ENCODE measurements around the gene NEU1.
"Not testable (repeated sequence)": the region's sequence is repeated elsewhere in the genome, so short reads cannot be mapped to it uniquely, and the experiment has no call there.

The NEU1 gene

DNA sequence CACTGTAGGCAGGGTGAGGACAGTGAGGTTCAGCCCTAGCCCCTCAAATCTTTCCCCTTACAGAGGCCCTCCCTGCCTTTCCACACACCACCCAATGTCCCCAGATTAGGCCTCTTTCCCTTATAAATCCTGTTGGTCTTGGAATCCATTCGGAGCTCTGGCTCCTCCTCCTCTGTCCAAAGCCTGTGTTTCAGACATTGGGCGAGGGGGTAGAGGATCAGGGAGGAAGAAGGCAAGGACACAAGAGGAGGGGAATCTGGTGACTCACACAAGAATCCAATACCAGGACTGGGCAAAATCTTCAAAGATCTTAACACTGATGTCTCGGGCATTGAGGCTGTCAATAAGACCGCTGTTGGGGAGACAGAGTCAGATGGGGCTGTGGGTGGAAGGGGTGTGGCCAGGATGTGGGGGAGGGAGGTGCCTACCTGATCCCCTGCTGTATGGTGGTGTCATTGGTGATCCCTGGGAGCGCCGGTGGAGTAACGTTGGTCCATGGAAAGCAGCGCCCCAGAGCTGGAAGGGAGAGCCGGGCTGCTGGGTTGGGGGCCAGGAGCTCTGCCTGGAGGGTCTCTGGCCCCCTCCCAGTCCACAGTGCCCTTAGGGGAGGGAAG lies 8.5 kb upstream of the NEU1 start:
- no peak for DNase-seq

DNA sequence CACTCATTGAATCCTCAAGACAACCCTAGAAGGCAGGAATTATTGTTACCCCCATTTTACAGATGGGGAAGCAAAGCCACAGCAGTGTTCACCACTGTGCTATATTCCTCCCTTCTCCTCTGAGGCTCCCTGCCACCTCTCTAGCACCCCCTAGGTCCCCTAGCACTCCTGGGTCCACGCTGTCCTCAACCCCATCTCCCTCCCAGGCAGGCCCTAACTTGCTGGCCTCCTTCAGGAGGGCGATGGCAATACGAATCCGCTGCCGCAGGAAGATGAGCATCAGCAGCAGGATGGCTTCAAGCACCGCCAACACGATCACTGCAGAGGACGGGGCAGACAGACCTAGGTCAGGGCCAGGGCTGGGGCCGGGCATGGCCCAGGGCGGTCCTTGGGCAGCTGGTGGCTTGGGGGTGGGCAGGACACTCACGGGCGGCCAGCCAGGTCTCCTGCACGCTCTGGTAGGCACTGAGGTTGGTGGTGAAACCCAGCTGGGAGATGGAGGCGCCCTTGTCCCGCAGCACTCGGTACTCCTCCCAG lies 7.8 kb upstream of the NEU1 start:
- DNase-seq = no peak

DNA sequence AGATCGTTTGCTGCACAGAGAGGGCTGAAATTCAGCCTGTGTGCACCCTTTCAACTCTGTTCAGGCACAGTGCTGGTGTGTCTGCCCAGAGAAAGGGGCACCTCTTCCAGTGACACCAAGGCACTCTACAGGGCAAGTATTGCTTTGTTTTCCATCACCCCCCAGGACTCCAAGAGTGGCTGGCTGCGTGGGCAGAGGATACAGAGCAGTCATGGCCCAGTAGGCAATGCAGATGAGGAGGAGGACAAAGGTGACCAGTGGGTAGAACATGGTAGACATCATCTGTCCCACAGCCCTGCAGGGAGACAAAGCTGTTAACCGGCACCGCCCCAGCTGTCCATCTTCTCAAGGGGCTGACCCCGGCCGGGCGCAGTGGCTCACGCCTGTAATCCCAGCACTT lies 6.7 kb upstream of the NEU1 start:
- no peak for DNase-seq

DNA sequence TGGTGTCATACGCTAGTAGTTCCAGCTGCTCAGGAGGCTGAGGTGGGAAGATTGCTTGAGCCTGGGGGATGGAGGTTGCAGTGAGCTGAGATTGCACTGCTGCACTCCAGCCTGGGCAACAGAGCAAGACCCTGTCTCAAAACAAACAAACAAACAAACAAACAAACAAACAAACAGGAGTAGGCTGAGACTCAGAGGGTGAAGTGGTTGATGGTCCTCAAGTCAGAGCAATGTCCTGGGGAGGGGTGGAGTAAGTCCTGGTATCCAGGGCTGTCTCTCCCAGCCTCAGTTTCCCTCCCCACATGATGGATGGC lies 6.0 kb upstream of the NEU1 start:
- not testable (repeated sequence) for DNase-seq

DNA sequence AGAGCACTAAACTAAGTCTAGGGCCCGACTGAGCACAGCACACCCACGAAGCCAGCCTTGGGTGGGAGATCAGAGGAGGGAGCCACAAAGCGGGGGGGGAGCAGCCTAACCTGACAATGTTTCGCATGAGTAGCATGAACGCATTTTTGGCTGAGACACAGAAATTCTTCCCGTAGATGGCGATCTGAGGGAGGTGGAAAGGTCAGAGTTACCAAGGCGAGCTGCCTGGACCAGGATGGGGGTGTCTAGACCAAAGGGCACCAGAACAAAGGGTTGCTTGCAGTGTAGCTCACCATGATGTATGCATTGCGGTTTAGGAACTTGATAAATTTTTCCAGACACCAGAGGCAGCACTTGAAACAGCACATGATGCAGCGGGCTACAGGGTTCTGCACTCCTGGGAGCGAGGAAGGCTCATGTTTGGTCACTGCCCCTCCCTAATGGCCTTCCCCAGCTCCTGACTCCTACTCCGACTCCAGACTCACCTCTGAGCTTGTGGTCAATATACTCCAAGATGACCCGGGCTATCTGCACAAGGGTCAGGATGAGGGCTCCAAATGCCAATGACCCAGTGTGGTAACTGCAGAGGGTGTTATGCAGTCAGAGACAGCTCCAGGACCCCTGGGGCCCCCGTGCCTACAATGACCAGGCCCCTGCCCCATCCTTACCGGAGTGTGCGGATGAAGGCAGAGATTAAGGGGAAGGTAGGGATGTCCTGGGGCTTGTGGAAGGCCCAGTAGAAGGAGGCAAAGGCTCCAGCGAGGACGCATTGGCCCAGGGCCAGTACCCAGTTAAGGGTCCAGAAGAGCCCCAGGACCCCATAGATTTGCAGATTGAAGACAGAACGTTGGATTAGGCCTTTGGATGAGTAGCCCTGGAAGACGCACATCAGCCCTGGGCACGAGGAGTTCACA lies 2.8 kb upstream of the NEU1 start:
- DNase-seq = no peak

DNA sequence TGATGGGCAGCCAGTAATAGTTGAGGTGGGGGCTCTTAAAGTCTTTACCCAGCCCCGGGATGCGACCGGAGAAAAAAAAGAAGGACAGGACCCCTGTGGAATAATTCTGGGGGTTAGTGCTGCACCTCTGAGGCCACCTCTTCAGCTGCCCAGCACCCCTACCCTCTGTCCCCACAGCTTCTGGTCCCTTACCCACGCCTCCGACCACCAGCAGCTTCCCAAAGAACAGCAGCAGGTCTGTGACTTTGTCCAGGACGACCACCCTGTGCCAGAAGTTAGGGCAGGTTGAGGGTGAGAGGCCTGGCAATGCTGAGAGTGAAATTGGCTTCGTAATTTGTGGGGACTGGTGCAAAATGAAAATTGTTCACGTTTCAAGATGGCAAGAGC lies 2.2 kb upstream of the NEU1 start:
- DNase-seq = no peak

DNA sequence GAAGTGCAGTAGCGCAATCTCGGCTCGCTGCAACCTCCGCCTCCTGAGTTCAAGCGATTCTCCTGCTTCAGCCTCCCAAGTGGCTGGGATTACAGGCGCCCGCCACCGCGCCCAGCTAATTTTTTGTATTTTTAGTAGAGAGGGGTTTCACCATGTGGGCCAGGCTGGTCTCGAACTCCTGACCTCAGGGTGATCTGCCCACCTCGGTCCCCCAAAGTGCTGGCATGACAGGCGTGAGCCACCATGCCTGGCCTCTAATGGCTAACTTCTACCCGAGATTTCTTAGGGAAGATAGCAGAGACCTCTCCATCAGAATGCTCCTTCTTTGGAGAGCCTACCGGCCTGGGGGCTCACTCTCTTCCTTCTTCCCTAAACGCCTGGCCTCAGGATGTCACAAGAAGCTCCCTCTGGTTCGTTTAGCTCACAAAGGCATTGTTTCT lies 1.5 kb upstream of the NEU1 start:
- DNase-seq = not testable (repeated sequence)

DNA sequence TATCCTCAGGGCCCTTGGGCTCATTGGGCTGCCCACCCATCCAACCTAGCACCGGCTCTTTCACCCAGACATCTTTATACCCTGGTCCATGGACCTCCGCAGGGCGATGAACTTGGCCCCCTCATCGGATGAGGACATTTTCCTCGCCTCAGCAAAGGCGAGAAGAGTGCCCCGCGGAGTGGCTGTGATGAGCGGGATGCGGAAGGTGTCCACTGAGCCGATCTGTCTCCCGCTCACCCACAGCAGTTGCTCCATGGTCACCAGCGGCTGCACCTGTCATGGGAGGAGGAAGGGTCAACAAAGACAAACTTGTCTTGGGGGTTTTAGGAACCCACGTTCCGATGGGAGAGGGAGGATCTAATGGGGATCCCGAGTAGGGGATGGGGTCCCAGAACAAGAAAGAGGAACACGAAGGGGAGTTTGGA lies 690 bp downstream of the NEU1 start:
- DNase-seq = no peak

DNA sequence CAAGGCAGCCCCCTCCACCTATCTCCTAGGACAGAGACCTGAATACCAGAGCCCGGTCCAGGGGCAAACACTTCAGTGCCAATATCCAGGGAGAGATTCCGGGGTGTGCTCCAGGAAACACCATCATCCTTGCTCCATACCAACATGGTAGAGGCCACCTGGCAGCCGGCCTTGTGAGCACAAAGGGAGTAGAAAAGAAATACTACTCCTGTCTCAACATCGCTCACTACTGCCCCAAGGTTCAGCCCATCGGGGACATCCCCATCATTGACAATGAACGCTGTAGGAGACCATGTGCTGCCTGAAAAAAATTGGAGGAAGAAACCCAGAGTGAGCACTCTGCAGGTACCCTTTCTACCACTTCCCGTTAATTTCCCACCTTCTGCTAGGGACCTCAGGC lies 1.5 kb downstream of the NEU1 start:
- DNase-seq = no peak

DNA sequence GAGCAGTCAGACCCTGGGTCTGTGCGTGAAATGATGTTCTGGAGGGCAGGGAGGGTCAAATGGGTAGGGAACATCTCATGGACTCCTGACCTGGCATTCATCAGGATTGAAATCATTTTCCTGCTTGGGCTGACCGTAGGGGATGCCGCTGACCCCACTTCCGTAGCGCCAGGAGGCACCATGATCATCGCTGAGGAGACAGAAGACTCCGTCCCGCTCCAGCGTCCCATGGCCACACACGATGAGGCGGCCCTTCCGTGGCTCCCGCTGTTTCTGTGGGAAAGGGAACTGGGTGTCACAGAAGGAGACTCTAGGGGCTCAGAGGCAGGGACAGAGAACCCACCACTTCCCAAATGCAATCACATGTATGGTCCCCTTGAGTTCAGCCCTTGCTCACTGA lies 2.3 kb downstream of the NEU1 start:
- no peak for DNase-seq

DNA sequence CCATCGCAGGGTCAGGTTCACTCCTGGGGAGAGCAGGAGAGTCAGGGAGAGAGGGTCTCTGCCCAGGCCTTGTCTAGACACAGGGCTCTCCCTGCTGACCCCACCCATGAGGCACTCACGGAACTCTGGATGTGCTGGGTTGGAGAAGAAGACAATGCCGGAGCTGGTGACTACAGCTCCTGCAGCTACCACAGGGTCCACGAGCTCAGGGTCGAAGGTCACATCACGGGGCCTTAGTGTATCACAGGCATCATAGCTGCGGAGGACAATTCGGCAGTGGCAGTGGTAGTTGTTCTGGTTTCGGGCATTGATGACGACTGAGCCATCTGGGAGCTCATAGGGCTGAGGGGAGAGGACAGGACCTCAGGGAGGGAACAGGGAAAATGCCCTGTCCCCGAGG lies 2.7 kb downstream of the NEU1 start:
- no peak for DNase-seq

DNA sequence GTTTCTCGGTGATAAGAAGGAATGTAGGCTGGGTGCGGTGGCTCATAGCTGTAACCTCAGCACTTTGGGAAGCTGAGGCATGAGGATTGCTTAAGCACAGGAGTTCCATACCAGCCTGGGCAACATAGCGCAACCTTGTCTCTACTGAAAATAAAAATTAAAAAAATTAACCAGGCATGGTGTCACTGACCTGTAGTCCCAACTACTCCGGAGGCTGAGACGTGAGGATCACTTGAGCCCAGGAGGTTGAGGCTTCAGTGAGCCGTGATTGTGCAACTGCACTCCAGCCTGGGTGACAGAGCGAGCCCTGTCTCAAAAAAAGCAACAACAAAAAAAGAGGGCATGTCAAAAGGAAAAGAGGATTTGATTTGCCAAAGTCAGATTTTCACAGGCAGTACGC lies 3.9 kb downstream of the NEU1 start:
- DNase-seq = no peak

DNA sequence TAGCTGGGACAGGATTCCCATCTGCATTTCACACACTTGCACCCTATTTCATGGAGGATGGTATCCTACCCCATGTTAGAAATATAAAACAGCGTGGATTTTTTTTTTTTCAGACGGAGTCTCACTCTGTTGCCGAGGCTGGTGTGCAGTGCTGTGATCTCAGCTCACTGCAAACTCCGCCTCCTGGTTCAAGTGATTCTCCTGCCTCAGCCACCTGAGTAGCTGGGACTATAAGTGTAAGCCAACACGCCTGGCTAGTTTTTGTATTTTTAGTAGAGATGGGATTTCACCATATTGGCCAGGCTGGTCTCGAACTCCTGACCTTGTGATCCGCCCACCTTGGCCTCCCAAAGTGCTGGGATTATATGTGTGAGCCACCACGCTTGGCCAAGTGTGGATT lies 4.8 kb downstream of the NEU1 start:
- DNase-seq = not testable (repeated sequence)

DNA sequence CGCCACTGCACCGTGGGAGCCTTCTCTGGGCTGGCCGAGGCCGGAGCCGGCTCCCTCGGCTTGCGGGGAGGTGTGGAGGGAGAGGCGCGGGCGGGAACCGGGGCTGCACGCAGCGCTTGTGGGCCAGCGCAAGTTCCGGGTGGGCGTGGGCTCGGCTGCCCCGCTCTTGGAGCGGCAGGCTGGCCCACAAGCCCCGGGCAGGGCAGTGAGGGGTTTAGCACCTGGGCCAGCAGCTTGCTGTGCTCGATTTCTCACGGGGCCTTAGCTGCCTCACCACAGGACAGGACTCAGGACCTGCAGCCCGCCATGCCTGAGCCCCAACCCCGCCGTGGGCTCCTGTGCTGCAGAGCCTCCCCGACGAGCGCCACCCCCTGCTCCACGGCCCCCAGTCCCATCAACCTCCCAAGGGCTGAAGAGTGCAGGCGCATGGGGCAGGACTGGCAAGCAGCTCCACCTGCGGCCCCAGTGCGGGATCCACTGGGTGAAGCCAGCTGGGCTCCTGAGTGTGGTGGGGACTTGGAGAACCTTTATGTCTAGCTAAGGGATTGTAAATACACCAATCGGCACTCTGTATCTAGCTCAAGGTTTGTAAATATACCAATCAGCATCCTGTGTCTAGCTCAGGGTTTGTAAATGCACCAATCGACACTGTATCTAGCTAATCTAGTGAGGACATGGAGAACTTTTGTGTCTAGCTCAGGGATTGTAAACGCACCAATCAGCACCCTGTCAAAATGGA lies 10.5 kb downstream of the NEU1 start:
- DNase-seq = not testable (repeated sequence)

DNA sequence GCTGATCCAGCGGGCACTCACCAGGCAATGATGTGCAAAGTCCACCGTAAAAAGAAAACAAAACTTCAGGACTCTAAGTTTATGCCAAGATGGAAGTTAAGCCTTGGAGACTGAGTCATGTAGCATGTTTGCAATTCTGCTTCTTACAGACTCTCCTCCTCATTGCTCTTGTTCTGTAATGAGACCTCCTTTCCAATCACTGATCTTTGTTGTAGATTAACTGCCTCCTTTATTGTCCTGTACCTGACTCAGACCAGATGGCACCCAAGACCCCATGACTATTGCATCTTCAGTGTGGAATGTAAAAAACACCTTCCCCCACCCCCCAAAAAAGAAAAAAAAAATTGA lies 11.2 kb downstream of the NEU1 start:
- no peak for DNase-seq

DNA sequence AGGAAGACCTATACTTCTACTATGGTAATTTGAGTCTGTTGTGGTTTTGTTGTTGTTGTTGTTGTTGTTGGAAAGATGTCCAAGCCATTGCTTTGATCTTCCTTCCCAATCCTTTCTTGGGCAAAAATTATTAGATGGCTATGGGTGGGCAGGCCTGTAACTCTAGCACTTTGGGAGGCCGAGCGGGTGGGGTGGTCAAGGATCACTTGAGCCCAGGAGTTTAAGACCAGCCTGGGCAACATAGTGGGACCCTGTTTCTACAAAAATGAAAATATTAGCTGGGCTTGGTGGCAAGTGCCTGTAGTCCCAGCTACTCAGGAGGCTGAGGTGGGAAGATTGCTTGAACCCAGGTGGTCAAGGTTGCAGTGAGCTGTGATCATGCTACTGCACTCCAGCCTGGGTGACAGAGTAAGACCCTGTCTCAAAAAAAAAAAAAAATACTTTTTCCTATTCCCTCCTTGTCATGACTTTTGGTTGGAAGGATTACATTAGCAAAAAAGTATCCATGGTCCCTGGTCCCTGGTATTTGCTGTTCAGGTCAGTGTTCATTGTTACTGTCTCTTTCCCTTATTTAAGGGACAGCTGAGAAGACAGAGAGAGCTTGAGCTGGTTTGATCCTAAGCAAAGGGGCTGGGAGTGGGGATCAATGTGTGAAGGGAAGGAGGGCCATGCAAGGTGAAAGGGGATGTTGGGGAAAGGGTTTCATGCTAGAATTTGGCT lies 11.7 kb downstream of the NEU1 start:
- no peak for DNase-seq

DNA sequence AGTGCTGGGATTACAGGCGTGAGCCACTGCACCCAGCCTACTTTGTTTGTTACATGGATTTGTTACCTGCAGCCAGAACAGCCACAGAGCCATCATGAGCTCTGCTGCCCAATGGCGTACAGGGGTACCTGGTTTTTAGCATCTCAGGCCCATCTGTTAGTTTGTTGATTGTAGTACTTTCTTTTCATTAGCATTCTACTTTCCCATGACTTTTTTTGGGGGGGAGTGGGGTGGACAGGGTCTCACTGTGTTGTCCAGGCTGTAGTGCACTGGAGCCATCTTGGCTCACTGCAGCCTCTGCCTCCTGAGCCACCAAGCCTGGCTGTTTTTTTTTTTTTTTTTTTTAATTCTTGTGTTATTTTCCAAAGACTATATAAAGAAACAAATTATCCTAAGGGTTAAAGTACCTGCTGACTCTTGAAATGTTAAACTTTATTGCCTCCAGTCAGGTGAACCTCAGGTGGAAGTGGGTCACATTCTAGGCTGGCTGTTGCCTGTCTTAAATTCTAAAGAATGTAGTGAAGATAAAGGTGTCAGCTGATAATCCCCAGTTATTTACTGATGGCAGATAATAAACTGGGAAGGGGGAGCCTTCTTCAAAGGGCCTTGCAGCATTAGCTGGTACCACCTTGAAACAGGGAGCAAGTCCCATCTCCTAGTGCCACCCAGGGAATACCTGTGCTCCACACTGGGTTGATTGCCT lies 15.2 kb downstream of the NEU1 start:
- DNase-seq = no peak

DNA sequence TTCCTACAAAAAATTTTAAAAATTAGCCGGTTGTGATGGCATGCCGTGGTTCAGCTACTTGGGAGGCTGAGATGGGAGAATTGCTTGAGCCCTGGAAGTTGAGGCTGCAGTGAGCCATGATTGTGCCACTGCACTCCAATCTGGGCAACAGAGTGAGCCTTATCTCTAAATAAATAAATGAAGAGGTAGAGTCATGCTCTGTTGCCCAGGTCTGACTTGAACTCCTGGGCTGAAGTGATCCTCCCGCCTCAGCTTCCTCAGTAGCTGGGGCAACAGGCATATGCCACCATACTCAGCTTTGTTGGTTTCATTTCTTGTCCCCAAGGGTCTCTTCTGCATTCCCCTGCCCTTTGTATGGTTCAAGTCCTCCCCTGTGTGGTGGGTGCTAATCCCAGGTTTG lies 18.1 kb downstream of the NEU1 start:
- DNase-seq = no peak

DNA sequence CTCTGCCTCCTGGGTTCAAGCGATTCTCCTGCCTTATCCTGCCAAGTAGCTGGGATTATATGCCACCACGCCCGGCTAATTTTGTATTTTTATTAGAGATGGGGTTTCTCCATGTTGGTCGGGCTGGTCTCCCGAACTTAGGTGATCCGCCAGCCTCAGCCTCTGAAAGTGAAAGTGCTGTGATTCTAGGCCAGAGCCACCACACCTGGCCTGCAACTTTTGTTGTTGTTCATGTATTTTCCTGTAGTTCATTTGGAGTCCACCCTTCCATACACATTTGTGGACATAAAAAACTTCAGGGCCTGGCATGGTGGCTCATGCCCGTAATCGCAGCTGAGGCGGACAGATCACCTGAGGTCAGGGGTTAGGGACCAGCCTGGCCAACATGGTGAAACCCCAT lies 20.6 kb downstream of the NEU1 start:
- DNase-seq = no peak

DNA sequence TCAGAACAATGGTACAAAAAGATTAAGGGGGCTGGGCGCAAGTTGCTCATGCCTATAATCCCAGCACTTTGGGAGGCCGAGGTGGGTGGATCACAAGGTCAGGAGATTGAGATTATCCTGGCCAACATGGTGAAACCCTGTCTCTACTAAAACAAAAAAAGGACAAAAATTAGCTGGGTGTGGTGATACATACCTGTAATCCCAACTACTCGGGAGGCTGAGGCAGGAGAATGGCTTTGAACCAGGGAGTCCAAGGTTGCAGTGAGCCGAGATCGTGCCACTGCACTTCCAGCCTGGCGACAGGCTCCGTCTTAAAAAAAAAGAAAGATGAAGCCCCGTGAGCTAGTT lies 22.9 kb downstream of the NEU1 start:
- DNase-seq = not testable (repeated sequence)

DNA sequence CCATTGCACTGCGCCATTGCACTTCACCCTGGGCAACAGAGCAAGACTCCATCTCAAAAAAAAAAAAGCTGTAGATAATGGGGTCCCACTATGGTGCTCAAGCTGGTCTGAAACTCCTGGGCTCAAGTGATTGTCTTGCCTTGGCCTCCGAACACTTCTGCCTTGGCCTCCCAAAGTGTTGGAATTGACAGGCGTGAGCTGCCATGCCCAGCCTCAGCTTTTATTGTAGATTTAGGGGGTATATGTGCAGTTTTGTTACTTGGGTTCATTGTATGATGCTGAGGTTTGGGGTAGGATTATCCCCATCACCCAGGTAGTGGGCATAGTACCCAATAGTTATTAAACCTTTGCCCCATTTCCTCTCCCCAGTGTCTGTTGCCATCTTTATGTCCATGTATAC lies 23.7 kb downstream of the NEU1 start:
- no peak for DNase-seq

DNA sequence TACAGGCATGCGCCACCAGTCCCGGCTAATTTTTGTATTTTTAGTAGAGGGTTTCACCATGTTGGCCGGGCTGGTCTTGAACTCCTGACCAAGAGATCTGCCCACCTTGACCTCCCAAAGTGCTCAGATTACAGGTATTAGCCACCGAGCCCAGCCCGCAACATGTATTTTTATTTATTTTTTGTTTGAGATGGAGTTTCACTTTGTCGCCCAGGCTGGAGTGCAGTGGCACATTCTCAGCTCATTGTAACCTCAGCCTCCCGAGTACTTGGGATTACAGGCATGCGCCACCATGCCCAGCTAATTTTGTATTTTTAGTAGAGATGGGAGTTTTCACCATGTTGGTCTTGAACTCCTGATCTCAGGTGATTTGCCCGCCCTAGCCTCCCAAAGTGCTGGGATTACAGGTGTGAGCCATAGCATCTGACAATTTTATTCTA lies 24.5 kb downstream of the NEU1 start:
- DNase-seq = not testable (repeated sequence)
